Smooth muscle cell (in vitro differentiated cells): ENCODE measurements around the gene IMMP1L. TPM values are rescaled to one million over a fixed set of nuclear protein-coding genes. Genes with fewer than 3 reads are reported as not detected.
A peak's percentile ranks its signal among the peaks of the same experiment; 100 is the strongest.

ENCODE experiments used
- DNase-seq: peaks from one replicate; lab custom pipeline; 2025; ENCODE audit not compliant: unreplicated experiment; lab: John Stamatoyannopoulos, UW
- H2AFZ ChIP-seq: fragments of 200-600 bp; sonication (generic); 2 replicates; pipeline ENCODE4 v1.6.0; 2016; ENCODE audit warnings: antibody characterized with exemption, low read depth, mild to moderate bottlenecking
- H3F3A ChIP-seq: fragments of 200-600 bp; sonication (generic); 2 replicates; pipeline ENCODE4 v1.6.0; 2017; ENCODE audit warnings: antibody characterized with exemption, low read depth
- H3K27ac ChIP-seq: fragments of 200-600 bp; sonication (generic); 2 replicates; pipeline ENCODE4 v1.5.1; 2016; ENCODE audit warnings: low read depth, mild to moderate bottlenecking
- H3K27me3 ChIP-seq: fragments of 200-600 bp; sonication (generic); 2 replicates; pipeline ENCODE4 v1.6.1; 2016; ENCODE audit warnings: low read depth, mild to moderate bottlenecking
- H3K36me3 ChIP-seq: fragments of 200-600 bp; sonication (generic); 2 replicates; pipeline ENCODE4 v1.5.1; 2016; ENCODE audit warnings: low read depth
- H3K4me1 ChIP-seq: fragments of 200-600 bp; sonication (generic); 2 replicates; pipeline ENCODE4 v1.5.1; 2016; ENCODE audit warnings: low read depth
- H3K4me2 ChIP-seq: fragments of 200-600 bp; sonication (generic); 2 replicates; pipeline ENCODE4 v1.6.0; 2016; ENCODE audit warnings: mild to moderate bottlenecking
- H3K4me3 ChIP-seq: fragments of 200-600 bp; sonication (generic); 2 replicates; pipeline ENCODE4 v1.5.1; 2016; ENCODE audit warnings: mild to moderate bottlenecking
- H3K79me2 ChIP-seq: fragments of 200-600 bp; sonication (generic); 2 replicates; pipeline ENCODE4 v1.6.0; 2016; ENCODE audit warnings: low read depth, mild to moderate bottlenecking
- H3K9ac ChIP-seq: fragments of 200-600 bp; sonication (generic); 2 replicates; pipeline ENCODE4 v1.6.0; 2016; ENCODE audit warnings: low read depth
- H3K9me3 ChIP-seq: fragments of 200-600 bp; sonication (generic); replicated peaks from 2 replicates; pipeline ENCODE4 v1.5.1; 2016; ENCODE audit warnings: low read depth
- H4K20me1 ChIP-seq: fragments of 200-600 bp; sonication (generic); 2 replicates; pipeline ENCODE4 v1.6.0; 2016; ENCODE audit warnings: low read depth
- CTCF ChIP-seq: fragments of 200-600 bp; sonication (generic); IDR thresholded peaks from 2 replicates; pipeline ENCODE4 v1.5.1; 2017; ENCODE audit warnings: borderline replicate concordance, mild to moderate bottlenecking, antibody characterized with exemption; ENCODE audit not compliant: insufficient read depth, poor library complexity, severe bottlenecking
- WGBS: methylation state at CpG from one replicate; pipeline ENCODE4 v1.1.7; 2016; ENCODE audit warnings: low lambda C conversion rate; 5-methylcytosine and 5-hydroxymethylcytosine counted together
- polyA plus RNA-seq: library from polyadenylated mRNA; unstranded; fragments of >200 nt; fragmentation: Nextera tagmentation; extraction: Ambion mirVana; gene quantifications from 2 replicates; pipeline ENCODE4 v1.2.1, GENCODE V29; 2016
- total RNA-seq: library from RNA; depleted of rRNA; stranded (reverse); fragments of >200 nt; gene quantifications from 2 replicates; pipeline ENCODE4 v1.2.3, GENCODE V29; 2014

The IMMP1L gene
- 11.8 and 22.3 TPM in 2 replicates for total RNA-seq
- 24.3 and 32.2 TPM in 2 replicates for polyA plus RNA-seq

GRCh38 chr11:31509429-31510345 lies at the start of gene IMMP1L, which contains the start of gene ELP4:
Gene IMMP1L, minus strand, starts transcription at chr11:31509622. Its CDS starts 46,346 bp downstream, at chr11:31463276.
Gene ELP4, plus strand, starts transcription at chr11:31509767. Its CDS starts 18 bp downstream, at chr11:31509785.
- peak within 1 kb of the TSS; percentile 95 for H3K4me2 ChIP-seq
- no peaks in the 10 kb centered on the region for H4K20me1 ChIP-seq
- H3K27me3 ChIP-seq: no peaks in the 10 kb centered on the region
- no peaks in the 10 kb centered on the region for H3K9me3 ChIP-seq
- TF ChIP-seq CTCF: no peak
- peak; percentile 71 for DNase-seq
- peaks cover 61% of the 10 kb centered on the region for H3K79me2 ChIP-seq
- WGBS: under 1% methylated on average over 47 of the region's 47 CpGs
- peak within 1 kb of the TSS; percentile 99 for H2AFZ ChIP-seq
- H3F3A ChIP-seq: no peaks in the 10 kb centered on the region
- peak within 1 kb of the TSS; percentile 89 for H3K9ac ChIP-seq
- peak within 1 kb of the TSS; percentile 57 for H3K27ac ChIP-seq
- peak within 1 kb of the TSS; percentile 73 for H3K4me3 ChIP-seq
- no peaks in the 10 kb centered on the region for H3K36me3 ChIP-seq
- H3K4me1 ChIP-seq: peaks cover 34% of the 10 kb centered on the region

GRCh38 chr11:31558001-31558400 lies 48.6 kb upstream of the IMMP1L start:
- no peak for TF ChIP-seq CTCF
- Histone ChIP-seq H3K36me3 (no peaks in the 10 kb centered on the region), H3K4me1 (peaks cover 21% of the 10 kb centered on the region), H3F3A (no peaks in the 10 kb centered on the region), H3K4me2 (no peak overlapping the region), H4K20me1 (no peaks in the 10 kb centered on the region), H2AFZ (no peak overlapping the region), H3K27me3 (no peaks in the 10 kb centered on the region), H3K9ac (no peak overlapping the region), H3K27ac (no peak overlapping the region), H3K9me3 (no peaks in the 10 kb centered on the region), H3K79me2 (no peaks in the 10 kb centered on the region), H3K4me3 (no peak overlapping the region)
- no peak for DNase-seq
- whole genome bisulfite sequencing: 90% methylated on average over 2 of the region's 2 CpGs

GRCh38 chr11:31555938-31556337 lies 46.5 kb upstream of the IMMP1L start:
- WGBS: 100% methylated on average over 1 of the region's 1 CpG
- DNase-seq: no peak
- no peak overlapping the region for H2AFZ ChIP-seq
- no peaks in the 10 kb centered on the region for H3F3A ChIP-seq
- no peak overlapping the region for H3K4me3 ChIP-seq
- no peaks in the 10 kb centered on the region for H4K20me1 ChIP-seq
- H3K27ac ChIP-seq: no peak overlapping the region
- H3K36me3 ChIP-seq: no peaks in the 10 kb centered on the region
- no peak overlapping the region for H3K4me2 ChIP-seq
- peaks cover 21% of the 10 kb centered on the region for H3K4me1 ChIP-seq
- H3K9ac ChIP-seq: no peak overlapping the region
- no peak for TF ChIP-seq CTCF
- no peaks in the 10 kb centered on the region for H3K27me3 ChIP-seq
- no peaks in the 10 kb centered on the region for H3K79me2 ChIP-seq
- no peaks in the 10 kb centered on the region for H3K9me3 ChIP-seq
